DND-41 (cell line): ENCODE measurements around the gene SMIM11.
"Not testable (repeated sequence)": the region's sequence is repeated elsewhere in the genome, so short reads cannot be mapped to it uniquely, and the experiment has no call there.

Experiments used
- ATAC-seq: fragments of 200-7000 bp; cut with Tn5 transposase; 3 replicates; pipeline ENCODE4 v1.9.1; 2021; ENCODE audit warnings: low read depth; ENCODE audit not compliant: insufficient read depth
- DNase-seq: peaks from one replicate; pipeline ENCODE4 v3.0.0-alpha.2; 2020
- H2AFZ ChIP-seq: 2 replicates; pipeline ENCODE4 v1.6.0; 2012; ENCODE audit warnings: low read depth, low read length
- H3K27ac ChIP-seq: 2 replicates; pipeline ENCODE4 v1.5.1; 2012; ENCODE audit warnings: low read length, inconsistent platforms
- H3K27me3 ChIP-seq: fragments of 200-600 bp; sonication (generic); 2 replicates; pipeline ENCODE4 v1.6.0; 2012; ENCODE audit warnings: low read length, mild to moderate bottlenecking, inconsistent platforms; ENCODE audit not compliant: insufficient read depth, poor library complexity
- H3K36me3 ChIP-seq: 2 replicates; pipeline ENCODE4 v1.5.1; 2012; ENCODE audit warnings: low read length, inconsistent platforms; ENCODE audit not compliant: insufficient read depth
- H3K4me1 ChIP-seq: 2 replicates; pipeline ENCODE4 v1.5.1; 2012; ENCODE audit warnings: mild to moderate bottlenecking, low read length; ENCODE audit not compliant: insufficient read depth
- H3K4me2 ChIP-seq: 2 replicates; pipeline ENCODE4 v1.6.0; 2012; ENCODE audit warnings: mild to moderate bottlenecking, moderate library complexity, low read length, inconsistent platforms; ENCODE audit not compliant: insufficient read depth
- H3K4me3 ChIP-seq, 2 experiments: fragments of 200-600 bp in 1 of 2; shearing (Covaris generic) in 1 of 2; 2 replicates each; pipeline ENCODE4 v1.5.1; 2012 to 2016; ENCODE audit warnings: inconsistent platforms in 2 of 2, low read length in 2 of 2, mild to moderate bottlenecking in 2 of 2, low read depth in 1 of 2, moderate library complexity in 1 of 2
- H3K79me2 ChIP-seq: 2 replicates; pipeline ENCODE4 v1.6.0; 2012; ENCODE audit warnings: low read length, inconsistent platforms; ENCODE audit not compliant: insufficient read depth
- H3K9ac ChIP-seq: 2 replicates; pipeline ENCODE4 v1.6.0; 2012; ENCODE audit warnings: low read depth, mild to moderate bottlenecking, inconsistent platforms, low read length, moderate library complexity
- H3K9me3 ChIP-seq: 2 replicates; pipeline ENCODE4 v1.5.1; 2012; ENCODE audit warnings: low read length, moderate library complexity, mild to moderate bottlenecking, inconsistent platforms; ENCODE audit not compliant: insufficient read depth, severe bottlenecking
- H4K20me1 ChIP-seq: 2 replicates; pipeline ENCODE4 v1.6.0; 2012; ENCODE audit warnings: low read length; ENCODE audit not compliant: insufficient read depth
- EZH2 ChIP-seq: IDR thresholded peaks from 3 replicates; pipeline ENCODE4 v1.6.1; 2012; ENCODE audit warnings: borderline replicate concordance, low read depth, mild to moderate bottlenecking, moderate library complexity, low read length, inconsistent platforms; ENCODE audit not compliant: severe bottlenecking
- TF ChIP-seq, protein P1 (sequence below): IDR thresholded peaks from 2 replicates; pipeline ENCODE4 v1.5.1; 2012; ENCODE audit warnings: borderline replicate concordance, low read length, moderate library complexity, mild to moderate bottlenecking; ENCODE audit not compliant: poor library complexity, severe bottlenecking; ENCODE audit errors: extremely low read depth

Gene SMIM11

DNA sequence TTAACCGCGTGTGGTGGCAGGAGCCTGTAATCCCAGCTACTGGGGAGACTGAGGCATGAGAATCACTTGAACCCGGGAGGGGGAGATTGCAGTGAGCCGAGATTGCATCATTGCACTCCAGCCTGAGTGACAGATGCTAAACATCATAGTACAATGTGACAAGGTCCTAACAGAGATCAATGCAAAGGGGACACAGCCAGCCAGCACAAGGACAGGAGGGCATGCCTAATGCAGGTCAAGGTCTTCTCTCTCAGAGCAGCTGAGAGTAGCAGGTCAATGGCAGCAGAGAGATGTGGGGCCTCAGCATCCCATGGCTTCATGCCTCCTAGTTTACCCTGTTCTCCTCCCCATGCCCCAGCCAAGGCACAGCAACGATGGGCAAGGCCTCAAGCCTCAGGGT lies 3.0 kb upstream of the SMIM11 start:
- Histone ChIP-seq H3K4me1 (no peaks in the 10 kb centered on the region), H3K79me2 (no peaks in the 10 kb centered on the region), H3K9ac (no peak overlapping the region), H4K20me1 (no peaks in the 10 kb centered on the region), H3K4me2 (no peak overlapping the region), H3K4me3 (no peak overlapping the region), H2AFZ (no peak overlapping the region), H3K27me3 (no peaks in the 10 kb centered on the region), H3K36me3 (no peaks in the 10 kb centered on the region), H3K27ac (no peak overlapping the region), H3K9me3 (no peaks in the 10 kb centered on the region)
- no peak for TF ChIP-seq EZH2
- TF ChIP-seq, protein P1, sequence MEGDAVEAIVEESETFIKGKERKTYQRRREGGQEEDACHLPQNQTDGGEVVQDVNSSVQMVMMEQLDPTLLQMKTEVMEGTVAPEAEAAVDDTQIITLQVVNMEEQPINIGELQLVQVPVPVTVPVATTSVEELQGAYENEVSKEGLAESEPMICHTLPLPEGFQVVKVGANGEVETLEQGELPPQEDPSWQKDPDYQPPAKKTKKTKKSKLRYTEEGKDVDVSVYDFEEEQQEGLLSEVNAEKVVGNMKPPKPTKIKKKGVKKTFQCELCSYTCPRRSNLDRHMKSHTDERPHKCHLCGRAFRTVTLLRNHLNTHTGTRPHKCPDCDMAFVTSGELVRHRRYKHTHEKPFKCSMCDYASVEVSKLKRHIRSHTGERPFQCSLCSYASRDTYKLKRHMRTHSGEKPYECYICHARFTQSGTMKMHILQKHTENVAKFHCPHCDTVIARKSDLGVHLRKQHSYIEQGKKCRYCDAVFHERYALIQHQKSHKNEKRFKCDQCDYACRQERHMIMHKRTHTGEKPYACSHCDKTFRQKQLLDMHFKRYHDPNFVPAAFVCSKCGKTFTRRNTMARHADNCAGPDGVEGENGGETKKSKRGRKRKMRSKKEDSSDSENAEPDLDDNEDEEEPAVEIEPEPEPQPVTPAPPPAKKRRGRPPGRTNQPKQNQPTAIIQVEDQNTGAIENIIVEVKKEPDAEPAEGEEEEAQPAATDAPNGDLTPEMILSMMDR: no peak
- ATAC-seq (no peak), DNase-seq (no peak)

DNA sequence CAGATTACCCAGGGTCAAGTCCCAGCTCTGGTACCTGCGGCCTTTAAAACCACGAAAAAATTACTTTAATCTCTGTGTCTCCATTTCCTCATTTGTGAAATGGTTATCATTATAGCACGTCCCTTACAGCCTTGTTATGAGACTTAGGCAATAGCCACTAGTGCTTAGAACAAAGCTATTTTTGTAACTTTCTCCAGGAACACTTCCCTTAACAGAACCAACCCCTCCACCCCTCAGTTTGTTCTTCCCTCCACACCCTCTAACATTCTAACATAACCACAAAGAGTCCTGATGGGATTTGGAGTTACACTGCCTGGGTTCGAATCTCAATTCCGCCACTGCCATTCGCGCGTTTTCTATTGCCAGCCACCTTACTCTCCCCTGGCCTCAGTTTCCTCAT lies 845 bp upstream of the SMIM11 start:
- not testable (repeated sequence) for H3K4me2 ChIP-seq, H3K27me3 ChIP-seq, H3K4me1 ChIP-seq, DNase-seq, H3K9ac ChIP-seq, H3K36me3 ChIP-seq, ATAC-seq, H2AFZ ChIP-seq, H4K20me1 ChIP-seq, H3K9me3 ChIP-seq, H3K27ac ChIP-seq, H3K79me2 ChIP-seq, H3K4me3 ChIP-seq

DNA sequence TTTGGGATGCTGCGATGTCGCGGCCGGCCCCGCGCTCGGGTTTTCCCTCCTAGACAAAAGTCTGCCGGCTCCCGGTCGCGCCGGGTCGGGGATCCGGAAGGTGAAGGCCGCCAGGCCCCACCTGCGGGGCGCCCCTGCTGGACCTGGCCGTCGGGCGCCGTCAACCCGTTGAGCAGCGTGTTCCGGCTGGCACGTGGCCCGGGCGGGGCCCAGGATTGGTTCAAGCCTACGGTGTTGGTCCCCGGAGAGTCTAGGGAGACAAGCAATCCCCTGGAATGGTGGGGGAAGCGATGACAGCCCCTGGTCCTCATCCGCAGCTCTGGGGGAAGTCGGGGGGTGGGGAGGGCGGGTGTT lies 289 bp downstream of the SMIM11 start:
- not testable (repeated sequence) for H3K9me3 ChIP-seq, H3K36me3 ChIP-seq, H3K79me2 ChIP-seq, H3K27ac ChIP-seq, H3K4me3 ChIP-seq, DNase-seq, H3K4me1 ChIP-seq, H4K20me1 ChIP-seq, H3K4me2 ChIP-seq, H3K27me3 ChIP-seq, H2AFZ ChIP-seq, H3K9ac ChIP-seq
- peak; percentile 71 for ATAC-seq

DNA sequence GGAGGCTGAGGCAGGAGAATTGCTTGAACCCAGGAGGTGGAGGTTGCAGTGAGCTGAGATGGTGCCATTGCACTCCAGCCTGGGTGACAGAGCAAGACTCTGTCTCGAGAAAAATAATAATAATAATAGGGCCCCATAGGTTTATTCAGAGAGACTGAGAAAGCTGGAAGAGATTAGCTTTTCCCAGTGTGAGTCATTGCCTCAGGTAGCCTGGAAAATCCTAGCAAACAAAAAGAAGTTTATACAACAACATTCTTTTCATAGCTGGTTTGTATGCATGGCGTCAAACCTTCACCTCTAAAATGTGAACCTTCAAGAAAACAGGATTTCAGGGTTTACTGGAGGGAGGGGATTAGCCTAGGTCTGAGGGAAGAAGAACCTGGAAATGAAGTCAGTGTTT lies 7.8 kb downstream of the SMIM11 start:
- H3K36me3 ChIP-seq, H3K4me3 ChIP-seq, DNase-seq, ATAC-seq, H3K4me2 ChIP-seq, H3K4me1 ChIP-seq, H2AFZ ChIP-seq, H3K9ac ChIP-seq, H3K9me3 ChIP-seq, H3K79me2 ChIP-seq, H3K27me3 ChIP-seq, H4K20me1 ChIP-seq, H3K27ac ChIP-seq: not testable (repeated sequence)

DNA sequence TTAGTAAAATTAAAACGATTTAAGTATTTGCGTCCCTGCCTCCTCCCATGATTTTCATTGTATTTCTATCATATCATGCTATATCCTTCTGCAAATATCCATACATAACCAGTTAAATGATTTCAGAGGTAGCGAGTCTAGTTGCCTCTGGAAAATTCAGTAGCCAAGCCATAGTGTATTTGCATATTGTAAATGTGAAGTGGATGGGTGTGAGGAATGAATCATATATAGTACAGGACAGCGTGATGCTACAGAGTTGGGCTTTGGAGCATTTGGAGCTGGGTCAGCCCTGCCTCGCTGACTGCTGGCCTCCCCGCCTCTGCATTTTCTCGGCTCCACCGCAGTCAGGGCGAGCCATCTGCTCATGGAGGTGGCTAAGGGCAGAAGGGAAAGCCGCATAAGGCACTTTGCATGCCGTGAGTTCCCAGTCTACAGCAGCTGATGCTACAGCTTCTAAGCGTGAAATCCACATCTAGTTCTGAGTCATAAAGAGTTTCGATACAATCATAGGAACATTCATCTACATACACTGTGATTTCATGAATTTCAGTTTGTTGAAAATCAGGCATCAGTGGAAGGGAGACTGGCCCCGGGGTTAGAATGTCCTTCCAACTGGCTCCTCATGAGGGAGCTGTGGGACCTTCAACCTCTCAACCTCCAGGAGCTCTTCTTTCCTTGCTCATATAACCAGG lies 8.6 kb downstream of the SMIM11 start:
- not testable (repeated sequence) for H3K27me3 ChIP-seq, H2AFZ ChIP-seq, H3K36me3 ChIP-seq, H3K9me3 ChIP-seq, H4K20me1 ChIP-seq, ATAC-seq, H3K4me1 ChIP-seq, H3K9ac ChIP-seq, H3K4me3 ChIP-seq, H3K27ac ChIP-seq, DNase-seq, H3K79me2 ChIP-seq, H3K4me2 ChIP-seq

DNA sequence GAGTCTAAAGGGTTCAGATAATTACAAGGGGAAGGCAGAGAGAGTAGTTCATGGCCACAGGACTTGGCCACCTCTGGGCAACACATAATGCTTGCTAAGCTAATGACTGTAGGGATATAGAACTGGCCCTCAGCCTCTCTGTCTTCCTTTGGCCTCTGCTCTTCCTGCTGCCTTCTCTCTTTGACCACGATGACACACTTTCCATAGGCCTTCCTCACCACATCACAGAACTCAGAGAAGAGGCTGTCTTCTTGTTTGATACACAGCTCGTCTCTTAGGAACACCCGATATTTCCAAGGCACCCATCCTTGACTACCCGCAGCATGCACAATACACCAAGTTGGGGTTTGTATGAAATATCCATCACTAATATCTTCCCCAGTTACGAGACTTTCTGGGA lies 25.2 kb downstream of the SMIM11 start:
- not testable (repeated sequence) for H3K4me3 ChIP-seq, H4K20me1 ChIP-seq, H3K27ac ChIP-seq, H3K79me2 ChIP-seq, H3K4me2 ChIP-seq, H3K9me3 ChIP-seq, H3K9ac ChIP-seq, DNase-seq, H3K36me3 ChIP-seq, H3K27me3 ChIP-seq, H3K4me1 ChIP-seq, H2AFZ ChIP-seq
- peak; percentile 42; the same call in 1 of the 3 replicates for ATAC-seq

DNA sequence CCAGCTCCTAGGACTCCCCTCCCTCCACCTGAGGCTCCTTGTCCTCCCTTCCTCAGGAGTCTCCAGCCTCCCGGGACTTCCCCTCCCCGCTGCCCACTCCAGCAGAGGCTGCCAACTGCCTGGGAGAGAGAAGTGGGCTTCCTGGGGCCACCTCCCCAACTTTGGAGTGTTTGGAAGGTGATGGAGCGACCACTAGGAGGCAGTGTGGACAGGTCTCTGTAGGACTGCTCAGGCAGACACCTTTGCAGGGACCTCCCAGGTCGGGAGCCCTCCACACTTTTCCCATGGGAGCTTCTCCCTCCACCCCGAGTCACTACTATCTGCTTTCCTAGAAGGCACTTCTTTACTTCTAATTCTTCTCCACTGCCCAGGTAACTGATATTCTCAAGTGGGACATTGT lies 29.4 kb downstream of the SMIM11 start:
- H3K4me3 ChIP-seq, ATAC-seq, H3K4me2 ChIP-seq, H3K36me3 ChIP-seq, H3K4me1 ChIP-seq, DNase-seq, H3K27me3 ChIP-seq, H3K9me3 ChIP-seq, H3K79me2 ChIP-seq, H3K9ac ChIP-seq, H2AFZ ChIP-seq, H3K27ac ChIP-seq, H4K20me1 ChIP-seq: not testable (repeated sequence)
